LNCaP clone FGC (cell line): ENCODE results near the gene STK24.
"Not testable (repeated sequence)": the region's sequence is repeated elsewhere in the genome, so short reads cannot be mapped to it uniquely, and the experiment has no call there.

Source experiments
- DNase-seq: peaks from one replicate; pipeline ENCODE4 v3.0.0-alpha.2; 2011; ENCODE audit warnings: low read depth
- H3K4me3 ChIP-seq: 2 replicates; pipeline ENCODE4 v1.5.1; 2011; ENCODE audit warnings: mild to moderate bottlenecking, low read depth, low read length, control low read depth
- CTCF ChIP-seq: IDR thresholded peaks from 2 replicates; pipeline ENCODE4 v1.5.1; 2012; ENCODE audit warnings: mild to moderate bottlenecking; ENCODE audit not compliant: control insufficient read depth, insufficient read depth; ENCODE audit errors: extremely low read depth

The STK24 gene

GRCh38 chr13:98606296-98606695 lies 29.4 kb upstream of the STK24 start:
- DNase-seq: no peak
- no peak overlapping the region for H3K4me3 ChIP-seq
- TF ChIP-seq CTCF: no peak

GRCh38 chr13:98599502-98600328 lies 22.8 kb upstream of the STK24 start:
- H3K4me3 ChIP-seq: no peak overlapping the region
- TF ChIP-seq CTCF: no peak
- no peak for DNase-seq

- no peak overlapping the region for H3K4me3 ChIP-seq
- DNase-seq: no peak
Measured at GRCh38 chr13:98598043-98598442, 21.1 kb upstream of the STK24 start.

GRCh38 chr13:98595134-98595533 lies 18.2 kb upstream of the STK24 start:
- DNase-seq: no peak
- no peak for TF ChIP-seq CTCF
- no peak overlapping the region for H3K4me3 ChIP-seq

More at GRCh38 chr13:98598043-98598442, 21.1 kb upstream of the STK24 start:
- no peak for TF ChIP-seq CTCF

- no peak for DNase-seq
- TF ChIP-seq CTCF: no peak
- H3K4me3 ChIP-seq: no peak overlapping the region
Measured at GRCh38 chr13:98592362-98592732, 15.4 kb upstream of the STK24 start.

GRCh38 chr13:98591721-98592361 lies 14.9 kb upstream of the STK24 start:
- no peak for TF ChIP-seq CTCF
- no peak overlapping the region for H3K4me3 ChIP-seq
- no peak for DNase-seq

- not testable (repeated sequence) for H3K4me3 ChIP-seq, DNase-seq
Measured at GRCh38 chr13:98590471-98590870, 13.6 kb upstream of the STK24 start.

- not testable (repeated sequence) for DNase-seq, H3K4me3 ChIP-seq
Measured at GRCh38 chr13:98589516-98589915, 12.6 kb upstream of the STK24 start.
